Measurements from ENCODE around the gene PUS1.

DNA sequence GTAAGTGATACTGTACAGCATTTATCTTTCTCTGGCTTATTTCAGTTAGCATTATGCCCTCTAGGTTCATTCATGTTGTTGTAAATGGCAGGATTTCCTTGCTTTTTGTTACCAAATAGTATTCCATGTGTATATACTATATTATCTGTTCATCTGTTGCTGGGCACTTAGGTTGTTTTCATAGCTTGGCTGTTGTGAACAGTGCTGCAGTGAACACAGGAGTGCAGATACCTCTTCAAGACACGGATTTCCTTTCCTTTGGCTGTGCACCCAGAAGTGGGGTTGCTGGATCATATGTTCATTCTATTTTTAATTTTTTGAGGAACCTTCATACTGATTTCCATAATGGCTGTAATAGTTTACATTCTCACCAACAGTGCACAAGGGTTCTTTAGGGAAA lies 42.1 kb downstream of the PUS1 start:
- TF ChIP-seq YY1 (IDR thresholded peaks at IDR 0.05; ENCODE audit: insufficient read depth, insufficient read length) (no peak), ZNF274 (IDR thresholded peaks at IDR 0.05; ENCODE audit: low read depth, low read length) (no peak)
